GM19452 (cell line): ENCODE results near the gene MYO16.

Source experiments
- ATAC-seq: cut with Tn5 transposase; IDR thresholded peaks from one replicate; pipeline ENCODE4 v1.9.1; 2021; ENCODE audit not compliant: unreplicated experiment

Gene MYO16

GRCh38 chr13:108662528-108662927 is 33.1 kb downstream of the MYO16 start:
- no peak for ATAC-seq

DNA sequence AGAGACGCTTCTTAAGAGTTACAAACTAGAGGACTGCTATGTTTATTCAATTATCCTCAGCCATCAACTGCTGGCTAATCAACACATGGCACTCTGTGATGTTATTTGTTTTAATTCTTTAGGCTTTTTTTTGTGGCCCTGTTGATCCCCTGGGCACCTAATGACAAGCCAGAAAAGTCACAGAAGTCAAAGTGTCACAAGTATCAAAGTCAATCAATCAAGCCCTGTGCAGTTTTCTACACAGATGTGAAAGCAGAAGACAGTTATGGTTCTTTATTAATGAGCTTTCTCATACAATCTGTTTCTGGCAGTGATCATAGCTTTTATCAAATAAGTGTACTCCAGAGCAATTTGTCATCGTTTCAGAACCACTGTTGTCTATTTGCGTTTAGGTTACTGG is 34.3 kb downstream of the MYO16 start:
- ATAC-seq: no peak

DNA sequence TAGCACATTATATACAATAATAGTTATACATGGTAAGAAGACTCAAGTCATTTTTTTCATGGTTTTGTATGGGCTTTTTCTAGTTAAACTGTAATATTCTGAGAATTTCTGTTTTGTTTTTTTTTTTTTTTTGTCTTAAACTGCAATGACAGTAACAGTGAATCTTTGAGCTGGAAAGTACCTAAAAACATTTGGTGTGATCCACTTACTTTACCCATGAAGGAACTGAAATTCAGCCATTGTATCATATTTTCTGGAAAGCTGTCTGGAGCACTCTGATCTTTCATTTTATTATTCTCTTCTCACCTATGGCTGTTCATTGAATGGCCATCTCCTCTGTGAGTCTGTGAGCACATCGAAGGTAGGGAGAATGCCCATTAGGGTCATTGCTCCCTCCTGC is 37.8 kb downstream of the MYO16 start:
- no peak for ATAC-seq

- ATAC-seq: no peak
Observed at GRCh38 chr13:108669381-108669780, 40.0 kb downstream of the MYO16 start.

- no peak for ATAC-seq
Observed at GRCh38 chr13:108674346-108674745, 44.9 kb downstream of the MYO16 start.

DNA sequence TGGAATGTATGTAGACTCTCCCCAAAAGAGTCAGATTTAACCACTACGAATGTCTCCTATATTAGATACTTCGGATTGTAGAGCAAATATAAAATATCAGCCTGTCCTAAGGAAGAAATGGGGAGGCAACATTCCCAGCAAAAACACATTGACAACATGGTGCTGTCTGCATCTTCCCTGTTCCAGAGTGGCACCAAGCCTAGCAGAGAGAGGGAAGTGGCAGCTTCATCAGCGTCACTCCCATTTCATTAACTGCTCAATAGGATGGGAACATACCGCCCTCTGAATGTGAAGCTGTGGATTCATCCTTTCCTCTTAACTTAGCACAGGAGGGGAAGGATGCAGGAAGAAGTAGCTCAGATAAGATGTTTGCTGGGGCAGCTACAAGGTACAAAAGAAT is 45.4 kb downstream of the MYO16 start:
- no peak for ATAC-seq

DNA sequence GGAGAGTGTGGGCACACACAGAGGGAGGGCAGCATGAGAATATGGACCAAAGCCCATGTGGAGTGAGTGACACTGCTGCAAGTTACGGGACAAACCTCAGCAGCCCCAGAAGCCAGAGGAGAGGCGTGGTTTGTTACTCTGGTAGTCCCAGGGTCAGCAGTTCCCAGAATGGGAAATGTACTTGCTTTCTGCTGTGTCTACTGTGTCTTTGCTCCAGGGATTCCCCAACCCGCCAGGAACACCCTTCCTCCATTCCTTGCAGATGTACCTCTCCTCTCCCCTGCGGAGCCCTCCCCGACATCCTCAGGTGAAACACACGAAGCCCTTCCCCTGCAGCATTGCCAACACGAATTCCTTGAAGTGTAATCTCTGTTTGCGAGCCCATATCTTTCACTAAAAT is 47.2 kb downstream of the MYO16 start:
- no peak for ATAC-seq

GRCh38 chr13:108677806-108678205 is 48.4 kb downstream of the MYO16 start:
- no peak for ATAC-seq

- no peak for ATAC-seq
Observed at GRCh38 chr13:108680011-108680410, 50.6 kb downstream of the MYO16 start.

DNA sequence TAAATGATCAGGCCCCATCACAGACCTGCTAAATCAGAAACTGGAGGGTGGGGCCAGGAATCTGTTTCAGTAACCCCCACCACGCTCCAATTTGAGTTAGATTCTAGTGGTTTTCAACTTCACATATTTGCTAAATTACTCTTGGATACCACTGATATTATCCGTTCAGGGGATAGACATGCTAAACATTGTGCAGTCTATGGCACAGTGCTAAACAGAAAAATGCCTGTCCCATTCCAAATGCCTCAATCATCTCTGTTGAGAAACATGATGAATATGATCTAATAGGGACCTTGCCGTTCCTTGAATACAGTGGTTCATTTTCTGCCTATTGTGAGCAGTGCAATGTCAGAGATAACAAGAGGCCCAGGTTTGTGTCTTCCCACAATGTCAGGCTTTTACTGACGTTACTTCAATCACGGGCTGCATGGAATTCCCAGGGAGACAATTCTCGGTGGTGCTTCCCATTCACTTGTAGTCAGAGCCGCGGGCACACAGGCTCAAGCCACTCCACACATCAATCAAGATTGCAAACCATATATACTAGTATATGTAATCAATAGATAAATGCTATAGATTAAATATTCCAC is 52.7 kb downstream of the MYO16 start:
- no peak for ATAC-seq

DNA sequence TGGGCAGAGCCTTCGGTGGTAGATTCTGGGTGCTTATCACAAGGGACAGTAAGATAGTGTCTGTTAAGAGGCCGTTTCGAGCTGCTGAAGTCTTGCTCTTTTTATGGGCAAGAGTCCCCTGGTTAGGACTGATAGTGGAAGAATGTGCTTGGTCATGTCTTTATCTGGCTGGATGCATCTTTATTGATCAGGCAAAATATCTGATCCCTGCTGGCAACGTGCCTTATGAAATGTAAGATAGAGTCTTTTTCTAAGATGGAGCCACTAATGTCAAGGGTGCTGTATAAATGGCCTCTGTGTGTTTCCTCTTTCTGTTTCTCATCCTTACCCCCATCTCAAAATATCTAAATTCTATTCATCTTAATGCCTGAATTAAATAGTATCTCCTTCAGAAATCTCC is 53.3 kb downstream of the MYO16 start:
- ATAC-seq: no peak

- no peak for ATAC-seq
Observed at GRCh38 chr13:108686027-108686426, 56.6 kb downstream of the MYO16 start.

- ATAC-seq: no peak
Observed at GRCh38 chr13:108690726-108691125, 61.3 kb downstream of the MYO16 start.

- no peak for ATAC-seq
Observed at GRCh38 chr13:108700422-108701170, 71.2 kb downstream of the MYO16 start.

GRCh38 chr13:108702171-108702570 is 72.8 kb downstream of the MYO16 start:
- ATAC-seq: no peak

GRCh38 chr13:108705031-108705430 is 75.6 kb downstream of the MYO16 start:
- ATAC-seq: no peak

DNA sequence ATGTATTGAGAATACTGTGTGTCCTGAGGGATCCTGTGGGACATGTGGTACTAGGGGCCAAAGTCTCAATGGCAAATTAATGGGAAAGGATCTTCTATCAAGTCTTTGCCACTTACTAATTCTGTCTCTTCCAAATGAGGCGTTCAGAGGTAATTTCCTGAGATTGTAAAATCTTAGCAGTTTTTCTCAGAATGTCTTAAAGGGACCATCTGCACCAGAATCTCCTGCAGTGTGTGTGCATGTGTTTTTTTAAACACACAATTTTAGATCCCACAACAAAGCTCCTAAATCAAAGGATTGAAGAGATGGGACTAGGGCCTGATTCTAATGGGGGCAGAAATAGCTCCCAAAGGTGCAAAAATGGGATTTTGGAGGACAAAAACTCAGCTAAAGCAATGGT is 78.2 kb downstream of the MYO16 start:
- no peak for ATAC-seq

GRCh38 chr13:108708921-108709320 is 79.5 kb downstream of the MYO16 start:
- ATAC-seq: no peak

GRCh38 chr13:108711386-108711785 is 82.0 kb downstream of the MYO16 start:
- ATAC-seq: no peak

DNA sequence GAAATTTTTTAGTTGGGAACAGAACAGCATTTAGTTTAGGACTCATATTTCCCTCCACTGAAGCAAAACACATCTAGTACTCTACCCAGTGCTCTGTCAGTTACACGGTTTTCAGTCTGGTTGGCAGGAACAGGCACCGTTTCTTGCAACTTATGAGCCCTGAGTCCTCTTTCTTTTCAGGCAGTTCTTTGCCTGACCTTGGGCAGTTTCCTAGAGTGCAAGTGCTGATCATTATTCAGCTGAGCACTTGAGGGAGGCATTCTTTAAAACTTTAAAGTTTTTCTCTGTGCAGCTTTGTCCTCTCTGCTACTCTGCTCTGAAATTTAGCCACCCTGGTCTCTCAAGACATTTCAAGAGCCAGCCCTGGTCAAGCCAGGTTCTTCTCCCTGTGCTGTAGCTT is 96.1 kb downstream of the MYO16 start:
- ATAC-seq: no peak

DNA sequence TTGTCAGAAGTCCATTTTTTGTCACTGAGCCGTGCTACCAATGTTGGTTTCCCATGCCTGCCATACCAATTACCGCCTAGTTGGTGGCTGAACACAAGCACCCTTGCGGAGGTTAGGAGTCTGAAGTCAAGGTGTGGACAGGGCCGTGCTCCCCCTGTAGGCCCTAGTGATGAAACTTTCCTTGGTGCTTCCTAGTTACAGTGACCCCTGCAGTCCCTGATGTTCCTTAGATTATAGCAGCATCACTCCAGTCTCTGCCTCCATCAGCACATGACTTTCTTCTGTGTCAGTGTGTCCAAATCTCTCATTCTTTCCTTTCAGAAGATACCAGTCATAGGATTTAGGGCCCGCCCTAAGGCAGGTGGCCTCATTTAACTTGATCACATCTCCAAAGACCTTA is 99.0 kb downstream of the MYO16 start:
- no peak for ATAC-seq

- no peak for ATAC-seq
Observed at GRCh38 chr13:108733022-108733560, 103.7 kb downstream of the MYO16 start.

DNA sequence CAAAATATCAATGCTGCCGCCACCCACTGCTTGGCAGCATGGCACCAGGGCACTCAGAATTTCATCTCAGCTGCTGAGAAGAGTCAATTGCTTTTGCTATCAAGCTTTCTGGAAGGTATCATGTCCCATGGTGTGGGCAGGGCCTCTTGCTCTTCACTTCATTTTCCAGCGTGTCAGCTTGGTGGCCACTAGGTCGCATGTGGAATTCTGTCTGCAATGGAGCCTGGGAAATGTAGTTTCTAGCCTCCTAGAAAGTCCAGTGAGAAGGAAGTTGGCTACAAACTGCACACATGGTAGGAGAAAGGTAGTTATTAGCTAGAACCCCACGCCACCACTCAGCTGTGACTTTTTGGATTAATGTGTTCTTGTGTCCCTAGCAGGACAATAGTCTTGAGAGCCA is 105.3 kb downstream of the MYO16 start:
- no peak for ATAC-seq
